Spleen (tissue), 7 donors: ENCODE results near the gene CCN5.

Source experiments
- CTCF ChIP-seq, 11 experiments: fragments of 200-600 bp in 7 of 11; fragments of 450-650 bp in 4 of 11; sonication (generic) in 4 of 11; IDR thresholded peaks in 8 of 11; conservative IDR thresholded peaks in 3 of 11; 1 replicate in 7 of 11; 2 replicates in 4 of 11; pipeline versions ENCODE4 v1.4.0 to v1.8.0; 2016 to 2021; ENCODE audit warnings: antibody characterized with exemption in 11 of 11, inconsistent platforms in 4 of 11, mild to moderate bottlenecking in 1 of 11
- POLR2A ChIP-seq, 3 donors: fragments of 450-650 bp; IDR thresholded peaks; one replicate each; pipeline ENCODE4 v1.5.1; 2017; ENCODE audit warnings: antibody characterized with exemption in 3 of 3, mild to moderate bottlenecking in 1 of 3
- donor health status: DM: no; HTN: no; CAD: no; lungs with moderate emphysema.
- donor health status: DM: no; HTN: no; CAD: no.
- donor health status: DM: no; HTN: no; CAD: no.

GRCh38 chr20:44765701-44766347, 50.7 kb downstream of the CCN5 start:
- no peak for TF ChIP-seq CTCF (IDR thresholded peaks at IDR 0.05 in 8 of 11, conservative IDR thresholded peaks at IDR 0.05 in 3 of 11)
- TF ChIP-seq POLR2A (IDR thresholded peaks at IDR 0.05) = no peak
